ENCODE results near the gene ABI3.

Gene ABI3

GRCh38 chr17:49195751-49196150, 14.8 kb upstream of the ABI3 start:
- Histone ChIP-seq H3K27ac (peak overlapping the region in 1 of 21 experiments; percentile 27), H3K4me3 (no peak overlapping the region)

- Histone ChIP-seq H3K27ac (no peak overlapping the region), H3K4me3 (no peak overlapping the region)
Measured at GRCh38 chr17:49196520-49196919, 14.0 kb upstream of the ABI3 start.

- Histone ChIP-seq H3K27ac (no peak overlapping the region), H3K4me3 (no peak overlapping the region)
Measured at GRCh38 chr17:49197346-49197998, 13.0 kb upstream of the ABI3 start.

GRCh38 chr17:49198211-49198610, 12.3 kb upstream of the ABI3 start:
- Histone ChIP-seq H3K4me3 (no peak overlapping the region), H3K27ac (no peak overlapping the region)

GRCh38 chr17:49200423-49201083, 10.0 kb upstream of the ABI3 start:
- H3K27ac ChIP-seq: no peak overlapping the region
- H3K4me3 ChIP-seq: no peak overlapping the region

- H3K27ac ChIP-seq: peak overlapping the region in 2 of 21 experiments; percentile 43 to 56
- H3K4me3 ChIP-seq: no peak overlapping the region
Measured at GRCh38 chr17:49201481-49201927, 9.0 kb upstream of the ABI3 start.

GRCh38 chr17:49203796-49204195, 6.7 kb upstream of the ABI3 start:
- H3K27ac ChIP-seq: no peak overlapping the region
- H3K4me3 ChIP-seq: no peak overlapping the region

- H3K27ac ChIP-seq: no peak overlapping the region
- H3K4me3 ChIP-seq: no peak overlapping the region
Measured at GRCh38 chr17:49204516-49204915, 6.0 kb upstream of the ABI3 start.

- peak overlapping the region in 12 of 21 experiments; percentile 58 to 91 (median 81) for H3K27ac ChIP-seq
- H3K4me3 ChIP-seq: no peak overlapping the region
Measured at GRCh38 chr17:49209061-49209571, 1.4 kb upstream of the ABI3 start.

GRCh38 chr17:49213399-49213798, 2.9 kb downstream of the ABI3 start:
- H3K27ac ChIP-seq: peak overlapping the region in 8 of 21 experiments; percentile 4 to 90 (median 44)
- H3K4me3 ChIP-seq: peak overlapping the region in 1 of 7 experiments; percentile 1

GRCh38 chr17:49213847-49214246, 3.3 kb downstream of the ABI3 start:
- peak overlapping the region in 11 of 21 experiments; percentile 4 to 90 (median 52) for H3K27ac ChIP-seq
- no peak overlapping the region for H3K4me3 ChIP-seq

- peak overlapping the region in 9 of 21 experiments; percentile 30 to 90 (median 55) for H3K27ac ChIP-seq
- H3K4me3 ChIP-seq: no peak overlapping the region
Measured at GRCh38 chr17:49214676-49215360, 4.3 kb downstream of the ABI3 start.

GRCh38 chr17:49216482-49216881, 6.0 kb downstream of the ABI3 start:
- Histone ChIP-seq H3K27ac (peak overlapping the region in 12 of 21 experiments; percentile 6 to 90 (median 70)), H3K4me3 (no peak overlapping the region)

GRCh38 chr17:49216953-49217650, 6.6 kb downstream of the ABI3 start:
- Histone ChIP-seq H3K27ac (peak overlapping the region in 14 of 21 experiments; percentile 3 to 90 (median 62)), H3K4me3 (no peak overlapping the region)

GRCh38 chr17:49217651-49218413, 7.3 kb downstream of the ABI3 start:
- Histone ChIP-seq H3K4me3 (no peak overlapping the region), H3K27ac (peak overlapping the region in 15 of 21 experiments; percentile 3 to 90 (median 68))

GRCh38 chr17:49218941-49219913, 8.7 kb downstream of the ABI3 start:
- no peak overlapping the region for H3K4me3 ChIP-seq

GRCh38 chr17:49219987-49220386, 9.5 kb downstream of the ABI3 start:
- peak overlapping the region in 12 of 21 experiments; percentile 39 to 90 (median 76) for H3K27ac ChIP-seq

More at GRCh38 chr17:49218941-49219913, 8.7 kb downstream of the ABI3 start:
- H3K27ac ChIP-seq: peak overlapping the region in 13 of 21 experiments; percentile 39 to 90 (median 73)

GRCh38 chr17:49223168-49223516, 12.6 kb downstream of the ABI3 start:
- Histone ChIP-seq H3K27ac (no peak overlapping the region), H3K4me3 (no peak overlapping the region)

More at GRCh38 chr17:49219987-49220386, 9.5 kb downstream of the ABI3 start:
- H3K4me3 ChIP-seq: no peak overlapping the region

Measured in skin epidermis (tissue), 12 donors.